ENCODE data around the gene MFRP. TPM values are rescaled to one million over a fixed set of nuclear protein-coding genes. Genes with fewer than 3 reads are reported as not detected.

Gene MFRP
- total and polyA plus RNA-seq, 10 of the 15 experiments (the other 5 are each of a cell fraction or from before 2014, with no cell fraction given): not detected

DNA sequence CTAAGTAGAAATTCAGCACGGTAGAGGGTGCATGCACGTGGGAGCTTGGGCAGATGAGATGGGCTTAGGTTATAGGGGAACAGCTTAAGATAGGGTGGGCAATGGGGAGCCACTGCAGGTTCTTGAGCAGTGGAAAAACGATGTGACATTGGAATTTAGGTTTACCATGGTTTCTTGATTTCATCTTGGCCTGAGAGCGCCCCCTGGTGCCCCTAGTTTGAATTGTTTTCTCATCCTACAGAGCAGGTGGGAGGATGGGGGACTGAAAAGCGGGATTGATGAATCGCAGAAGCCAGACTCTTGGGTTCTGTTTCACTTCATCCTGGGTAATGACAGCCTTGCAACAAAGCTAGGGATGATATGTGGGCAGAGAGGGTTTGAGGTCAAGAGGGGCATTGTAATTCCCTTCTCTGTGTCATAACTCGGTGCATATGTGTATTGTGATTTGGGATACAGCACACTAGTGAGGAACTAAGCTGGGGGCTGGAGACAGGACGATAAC lies 22.9 kb downstream of the MFRP start:
- H3K27me3 ChIP-seq (replicated peaks in 1 of 2; ENCODE audit: control insufficient read depth in 2 of 2, insufficient read depth in 2 of 2, low read length in 1 of 2): no peaks in the 10 kb centered on the region
- no peak overlapping the region for H3K4me3 ChIP-seq
- ChIA-PET CTCF (interaction anchor here (0.6 to 5.6 kb wide), 56 partner anchors 8 to 554 kb away, joined by 3 to 88 read pairs (median 5); partner anchors contain the start of genes C1QTNF5, CBL, DPAGT1 and HMBS), POLR2A (interaction anchor here (0.6 to 3.0 kb wide), 8 partner anchors 8 to 267 kb away, joined by 3 to 20 read pairs (median 4); partner anchors contain the start of genes CBL and RNF26), SMC1A (ENCODE audit: uncharacterized antibody, unreplicated experiment) (interaction anchor here (0.7 to 3.0 kb wide), 20 partner anchors 8 to 388 kb away, joined by 3 to 23 read pairs (median 3); partner anchors contain the start of genes CBL, HINFP, RNF26 and VPS11), RAD21 (ENCODE audit: unreplicated experiment) (interaction anchor here (0.8 to 4.5 kb wide), 16 partner anchors 9 to 256 kb away, joined by 3 to 26 read pairs (median 4); partner anchors contain the start of genes C2CD2L, CBL, HMBS and VPS11)
- H4K20me1 ChIP-seq (ENCODE audit: control insufficient read depth, insufficient read depth): no peaks in the 10 kb centered on the region
- BruUV-seq (replicated peaks): no TSS peak
- no peaks in the 10 kb centered on the region for H3K9me3 ChIP-seq (replicated peaks; ENCODE audit: control insufficient read depth, insufficient read depth, low read length)
- DNase-seq (ENCODE audit: low read depth, low spot score): peak; percentile 37
- FAIRE-seq: peak; percentile 86
- H2AFZ ChIP-seq (ENCODE audit: control insufficient read depth, low read depth, low read length): peak overlapping the region; percentile 19; the same call in 1 of the 2 replicates
- no peak for ATAC-seq
- 15% methylated on average over 8 of the region's 8 CpGs for WGBS (ENCODE audit: insufficient coverage, insufficient replicate concordance, low lambda C conversion rate, missing lambda C conversion rate)
- intact Hi-C loops (cut with micrococcal nuclease; ENCODE audit: unreplicated experiment) (loop anchor here (2.0 to 5.0 kb wide), 6 partner anchors 116 to 396 kb away; partner anchors contain the start of genes ABCG4, BCL9L, CBL and NLRX1), in situ Hi-C loops (cut with MboI) (no loop called here)
- H3K27ac ChIP-seq (ENCODE audit: control insufficient read depth, insufficient read depth): no peak overlapping the region
- H3K79me2 ChIP-seq (ENCODE audit: control insufficient read depth, insufficient read depth, low read length): no peaks in the 10 kb centered on the region
- no peaks in the 10 kb centered on the region for H3K36me3 ChIP-seq (ENCODE audit: control insufficient read depth in 2 of 2, insufficient read depth in 2 of 2, low read length in 1 of 2)
- no peak overlapping the region; the same call in 1 of the 2 replicates for H3K4me2 ChIP-seq (ENCODE audit: control insufficient read depth, insufficient read depth)
- H3K4me1 ChIP-seq (ENCODE audit: control insufficient read depth, insufficient read depth, low read length): peaks cover 27% of the 10 kb centered on the region
- H3K9ac ChIP-seq (ENCODE audit: control insufficient read depth, insufficient read depth, low read length): no peak overlapping the region
- TF ChIP-seq SREBF2 (IDR thresholded peaks at IDR 0.05; ENCODE audit: low read length): no peak
- no peak for TF ChIP-seq EP300 (IDR thresholded peaks at IDR 0.05; ENCODE audit: borderline replicate concordance in 1 of 2, control insufficient read depth in 1 of 2, low read depth in 2 of 2, low read length in 2 of 2)
- TF ChIP-seq SKIL (IDR thresholded peaks at IDR 0.05; ENCODE audit: low read depth, poor library complexity, severe bottlenecking): no peak
- TF ChIP-seq NFYA (IDR thresholded peaks at IDR 0.05; ENCODE audit: borderline replicate concordance, low read depth, low read length): no peak
- no peak for TF ChIP-seq SIX5 (IDR thresholded peaks at IDR 0.05; ENCODE audit: low read depth, low read length, severe bottlenecking)
- TF ChIP-seq SRF (IDR thresholded peaks at IDR 0.05; ENCODE audit: low read depth in 2 of 2, low read length in 2 of 2): no peak
- no peak for TF ChIP-seq USF1 (IDR thresholded peaks at IDR 0.05; ENCODE audit: borderline replicate concordance, extremely low read length, insufficient read depth, low read depth, low read length)
- TF ChIP-seq, protein P1, sequence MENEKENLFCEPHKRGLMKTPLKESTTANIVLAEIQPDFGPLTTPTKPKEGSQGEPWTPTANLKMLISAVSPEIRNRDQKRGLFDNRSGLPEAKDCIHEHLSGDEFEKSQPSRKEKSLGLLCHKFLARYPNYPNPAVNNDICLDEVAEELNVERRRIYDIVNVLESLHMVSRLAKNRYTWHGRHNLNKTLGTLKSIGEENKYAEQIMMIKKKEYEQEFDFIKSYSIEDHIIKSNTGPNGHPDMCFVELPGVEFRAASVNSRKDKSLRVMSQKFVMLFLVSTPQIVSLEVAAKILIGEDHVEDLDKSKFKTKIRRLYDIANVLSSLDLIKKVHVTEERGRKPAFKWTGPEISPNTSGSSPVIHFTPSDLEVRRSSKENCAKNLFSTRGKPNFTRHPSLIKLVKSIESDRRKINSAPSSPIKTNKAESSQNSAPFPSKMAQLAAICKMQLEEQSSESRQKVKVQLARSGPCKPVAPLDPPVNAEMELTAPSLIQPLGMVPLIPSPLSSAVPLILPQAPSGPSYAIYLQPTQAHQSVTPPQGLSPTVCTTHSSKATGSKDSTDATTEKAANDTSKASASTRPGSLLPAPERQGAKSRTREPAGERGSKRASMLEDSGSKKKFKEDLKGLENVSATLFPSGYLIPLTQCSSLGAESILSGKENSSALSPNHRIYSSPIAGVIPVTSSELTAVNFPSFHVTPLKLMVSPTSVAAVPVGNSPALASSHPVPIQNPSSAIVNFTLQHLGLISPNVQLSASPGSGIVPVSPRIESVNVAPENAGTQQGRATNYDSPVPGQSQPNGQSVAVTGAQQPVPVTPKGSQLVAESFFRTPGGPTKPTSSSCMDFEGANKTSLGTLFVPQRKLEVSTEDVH (IDR thresholded peaks at IDR 0.05; ENCODE audit: low read depth, partially characterized antibody): no peak
- TF ChIP-seq, protein P2, sequence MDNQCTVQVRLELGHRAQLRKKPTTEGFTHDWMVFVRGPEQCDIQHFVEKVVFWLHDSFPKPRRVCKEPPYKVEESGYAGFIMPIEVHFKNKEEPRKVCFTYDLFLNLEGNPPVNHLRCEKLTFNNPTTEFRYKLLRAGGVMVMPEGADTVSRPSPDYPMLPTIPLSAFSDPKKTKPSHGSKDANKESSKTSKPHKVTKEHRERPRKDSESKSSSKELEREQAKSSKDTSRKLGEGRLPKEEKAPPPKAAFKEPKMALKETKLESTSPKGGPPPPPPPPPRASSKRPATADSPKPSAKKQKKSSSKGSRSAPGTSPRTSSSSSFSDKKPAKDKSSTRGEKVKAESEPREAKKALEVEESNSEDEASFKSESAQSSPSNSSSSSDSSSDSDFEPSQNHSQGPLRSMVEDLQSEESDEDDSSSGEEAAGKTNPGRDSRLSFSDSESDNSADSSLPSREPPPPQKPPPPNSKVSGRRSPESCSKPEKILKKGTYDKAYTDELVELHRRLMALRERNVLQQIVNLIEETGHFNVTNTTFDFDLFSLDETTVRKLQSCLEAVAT (IDR thresholded peaks at IDR 0.05): no peak
- no peak for TF ChIP-seq HCFC1 (IDR thresholded peaks at IDR 0.05; ENCODE audit: low read length)
- no peak for TF ChIP-seq ZNF207 (IDR thresholded peaks at IDR 0.05; ENCODE audit: borderline replicate concordance)
- TF ChIP-seq BCL11A (IDR thresholded peaks at IDR 0.05; ENCODE audit: low read depth, low read length): no peak
- TF ChIP-seq SREBF1 (IDR thresholded peaks at IDR 0.05; ENCODE audit: low read length): no peak
